ENCODE measurements around the gene CDC14A. TPM values are rescaled to one million over a fixed set of nuclear protein-coding genes. Genes with fewer than 3 reads are reported as not detected.

Gene CDC14A
- polyA plus RNA-seq, 1 donor from 2014 or later: 2.7 TPM

GRCh38 chr1:100524355-100524754 lies 172.0 kb downstream of the CDC14A start:
- no peak overlapping the region for H3K4me2 ChIP-seq (ENCODE audit: low read length)
- TF ChIP-seq POLR2AphosphoS5 (IDR thresholded peaks at IDR 0.05) (no peak), TAF1 (IDR thresholded peaks at IDR 0.05; ENCODE audit: low read depth) (no peak), REST (IDR thresholded peaks at IDR 0.05; ENCODE audit: borderline replicate concordance) (no peak), SMC3 (conservative IDR thresholded peaks at IDR 0.05; ENCODE audit: poor library complexity) (no peak), EZH2 (IDR thresholded peaks at IDR 0.05; ENCODE audit: borderline replicate concordance, insufficient read depth, low read length, poor library complexity, severe bottlenecking) (no peak), RAD21 (conservative IDR thresholded peaks at IDR 0.05) (no peak), CTCF (IDR thresholded peaks at IDR 0.05; ENCODE audit: poor library complexity, severe bottlenecking) (no peak), MXI1 (conservative IDR thresholded peaks at IDR 0.05; ENCODE audit: poor library complexity, severe bottlenecking) (no peak), EP300 (conservative IDR thresholded peaks at IDR 0.05; ENCODE audit: poor library complexity, severe bottlenecking) (no peak)
- no peak overlapping the region for H3K27ac ChIP-seq (ENCODE audit: low read length)
- H3K9me3 ChIP-seq (ENCODE audit: low read length): no peaks in the 10 kb centered on the region
- H2AFZ ChIP-seq (ENCODE audit: low read depth, low read length): no peak overlapping the region
- no peaks in the 10 kb centered on the region for H3K9me2 ChIP-seq (ENCODE audit: insufficient read depth, low read length)
- H3K9ac ChIP-seq (ENCODE audit: low read length): no peak overlapping the region
- no peaks in the 10 kb centered on the region for H3K79me2 ChIP-seq (replicated peaks; ENCODE audit: insufficient read depth, low read length)
- no peak overlapping the region for H3K4me3 ChIP-seq (ENCODE audit: low read length)
- H3F3A ChIP-seq (ENCODE audit: insufficient read depth, low read length, poor library complexity, severe bottlenecking): no peaks in the 10 kb centered on the region
- H4K20me1 ChIP-seq (ENCODE audit: insufficient read depth): no peaks in the 10 kb centered on the region
- H3K36me3 ChIP-seq (ENCODE audit: insufficient read depth, low read length): no peaks in the 10 kb centered on the region
- no peaks in the 10 kb centered on the region for H3K27me3 ChIP-seq (ENCODE audit: insufficient read depth, low read depth, low read length)

GRCh38 chr1:100526894-100527293 lies 174.6 kb downstream of the CDC14A start:
- H3K79me2 ChIP-seq (replicated peaks; ENCODE audit: insufficient read depth, low read length): no peaks in the 10 kb centered on the region
- no peaks in the 10 kb centered on the region for H3F3A ChIP-seq (ENCODE audit: insufficient read depth, low read length, poor library complexity, severe bottlenecking)
- no peaks in the 10 kb centered on the region for H3K27me3 ChIP-seq (ENCODE audit: insufficient read depth, low read depth, low read length)
- H3K9me2 ChIP-seq (ENCODE audit: insufficient read depth, low read length): no peaks in the 10 kb centered on the region
- no peaks in the 10 kb centered on the region for H3K9me3 ChIP-seq (ENCODE audit: low read length)
- no peak overlapping the region for H3K9ac ChIP-seq (ENCODE audit: low read length)
- H3K36me3 ChIP-seq (ENCODE audit: insufficient read depth, low read length): no peaks in the 10 kb centered on the region
- no peak overlapping the region for H3K4me2 ChIP-seq (ENCODE audit: low read length)
- H3K4me3 ChIP-seq (ENCODE audit: low read length): no peak overlapping the region
- no peak for TF ChIP-seq MXI1 (conservative IDR thresholded peaks at IDR 0.05; ENCODE audit: poor library complexity, severe bottlenecking)
- no peak for TF ChIP-seq CTCF (IDR thresholded peaks at IDR 0.05; ENCODE audit: poor library complexity, severe bottlenecking)
- TF ChIP-seq SMC3 (conservative IDR thresholded peaks at IDR 0.05; ENCODE audit: poor library complexity): no peak
- no peak for TF ChIP-seq EZH2 (IDR thresholded peaks at IDR 0.05; ENCODE audit: borderline replicate concordance, insufficient read depth, low read length, poor library complexity, severe bottlenecking)
- no peak for TF ChIP-seq TAF1 (IDR thresholded peaks at IDR 0.05; ENCODE audit: low read depth)
- TF ChIP-seq POLR2AphosphoS5 (IDR thresholded peaks at IDR 0.05): no peak
- TF ChIP-seq EP300 (conservative IDR thresholded peaks at IDR 0.05; ENCODE audit: poor library complexity, severe bottlenecking): no peak
- no peak for TF ChIP-seq REST (IDR thresholded peaks at IDR 0.05; ENCODE audit: borderline replicate concordance)
- no peak for TF ChIP-seq RAD21 (conservative IDR thresholded peaks at IDR 0.05)
- no peak overlapping the region for H3K27ac ChIP-seq (ENCODE audit: low read length)
- no peaks in the 10 kb centered on the region for H4K20me1 ChIP-seq (ENCODE audit: insufficient read depth)
- no peak overlapping the region for H2AFZ ChIP-seq (ENCODE audit: low read depth, low read length)
